PFSK-1 (cell line): Measurements from ENCODE around the gene CCND3.

Experiments
- POLR2AphosphoS5 ChIP-seq: IDR thresholded peaks from 2 replicates; pipeline ENCODE4 v1.6.1; 2012; ENCODE audit warnings: low read depth, mild to moderate bottlenecking, control low read depth, low read length, moderate library complexity
- REST ChIP-seq, 2 experiments: IDR thresholded peaks; 2 replicates each; pipeline versions ENCODE4 v1.6.1 to v1.8.0; 2011 to 2012; ENCODE audit warnings: low read depth in 2 of 2, low read length in 2 of 2, control low read depth in 1 of 2, inconsistent platforms in 1 of 2, mild to moderate bottlenecking in 1 of 2, moderate library complexity in 1 of 2; ENCODE audit not compliant: insufficient read depth in 1 of 2
- SIN3A ChIP-seq: IDR thresholded peaks from 2 replicates; pipeline ENCODE4 v1.6.1; 2012; ENCODE audit warnings: mild to moderate bottlenecking, low read length, moderate library complexity, borderline replicate concordance; ENCODE audit not compliant: insufficient read depth
- TAF1 ChIP-seq: IDR thresholded peaks from 2 replicates; pipeline ENCODE4 v1.6.1; 2012; ENCODE audit warnings: low read length, control low read depth, borderline replicate concordance; ENCODE audit not compliant: insufficient read depth

- no peak for TF ChIP-seq POLR2AphosphoS5
- no peak for TF ChIP-seq REST (IDR thresholded peaks at IDR 0.05; ENCODE audit: insufficient read depth in 1 of 2, low read depth in 2 of 2, low read length in 2 of 2)
- no peak for TF ChIP-seq TAF1
- TF ChIP-seq SIN3A = no peak
These were observed 24.1 kb downstream of the CCND3 start for GRCh38 chr6:41917528-41917927.
